ENCODE measurements around the gene PRC1. TPM values are rescaled to one million over a fixed set of nuclear protein-coding genes. Genes with fewer than 3 reads are reported as not detected.

PRC1 gene
- polyA plus RNA-seq, 1 donor (not counting 4 experiments of a cell fraction or from before 2014, with no cell fraction given), result 105 TPM

GRCh38 chr15:90945091-90945490, 49.2 kb downstream of the PRC1 start:
- no peak for TF ChIP-seq EZH2 (IDR thresholded peaks at IDR 0.05; ENCODE audit: low read length)
- TF ChIP-seq CTCF (optimal IDR thresholded peaks at IDR 0.05 in 1 of 3, IDR thresholded peaks at IDR 0.05 in 1 of 3, conservative IDR thresholded peaks at IDR 0.05 in 1 of 3; ENCODE audit: extremely low read depth in 1 of 3, insufficient read depth in 2 of 3, low read length in 3 of 3), result no peak
- peaks cover 4% of the 10 kb centered on the region for H3K4me1 ChIP-seq (ENCODE audit: control insufficient read depth, extremely low read depth, insufficient read depth, low read length)
- H3K4me3 ChIP-seq (ENCODE audit: control insufficient read depth in 2 of 3, extremely low read depth in 1 of 3, insufficient read depth in 2 of 3, low read depth in 1 of 3, low read length in 3 of 3), result no peak overlapping the region
- H4K20me1 ChIP-seq (ENCODE audit: control insufficient read depth, extremely low read depth, insufficient read depth, low read length), result no peaks in the 10 kb centered on the region
- DNase-seq (ENCODE audit: low read depth, low spot score) (no peak), FAIRE-seq (no peak)
- peaks cover 43 to 54% of the 10 kb centered on the region in 2 experiments for H3K36me3 ChIP-seq (ENCODE audit: control insufficient read depth in 2 of 2, extremely low read depth in 1 of 2, insufficient read depth in 2 of 2, low read length in 2 of 2)
- H3K9me1 ChIP-seq (ENCODE audit: control insufficient read depth, extremely low read depth, insufficient read depth, low read length), result no peaks in the 10 kb centered on the region
- H2AFZ ChIP-seq (ENCODE audit: control insufficient read depth, low read length), result no peak overlapping the region
- no peak overlapping the region for H3K4me2 ChIP-seq (ENCODE audit: control insufficient read depth, extremely low read depth, insufficient read depth, low read depth, low read length)
- H3K9me3 ChIP-seq (ENCODE audit: control insufficient read depth, low read depth, low read length), result no peaks in the 10 kb centered on the region
- dilution Hi-C loops (cut with MboI; ENCODE audit: extremely low pct_ligation_motif_present, low sequenced_read_pairs), result no loop called here
- H3K9ac ChIP-seq (ENCODE audit: control insufficient read depth, extremely low read depth, insufficient read depth, low read length), result no peak overlapping the region
- H3K27me3 ChIP-seq (ENCODE audit: control insufficient read depth, extremely low read depth, insufficient read depth, low read length), result no peaks in the 10 kb centered on the region
- H3K27ac ChIP-seq (ENCODE audit: control insufficient read depth, insufficient read depth, low read length), result no peak overlapping the region
- H3K79me2 ChIP-seq (ENCODE audit: control insufficient read depth, insufficient read depth, low read length), result no peaks in the 10 kb centered on the region

GRCh38 chr15:90942354-90943120, 51.8 kb downstream of the PRC1 start:
- H3K27me3 ChIP-seq (ENCODE audit: control insufficient read depth, extremely low read depth, insufficient read depth, low read length), result no peaks in the 10 kb centered on the region
- H3K27ac ChIP-seq (ENCODE audit: control insufficient read depth, insufficient read depth, low read length), result no peak overlapping the region
- FAIRE-seq (no peak), DNase-seq (ENCODE audit: low read depth, low spot score) (no peak)
- no peaks in the 10 kb centered on the region for H3K9me1 ChIP-seq (ENCODE audit: control insufficient read depth, extremely low read depth, insufficient read depth, low read length)
- no peak overlapping the region for H3K9ac ChIP-seq (ENCODE audit: control insufficient read depth, extremely low read depth, insufficient read depth, low read length)
- H4K20me1 ChIP-seq (ENCODE audit: control insufficient read depth, extremely low read depth, insufficient read depth, low read length), result no peaks in the 10 kb centered on the region
- no peaks in the 10 kb centered on the region for H3K4me1 ChIP-seq (ENCODE audit: control insufficient read depth, extremely low read depth, insufficient read depth, low read length)
- dilution Hi-C loops (cut with MboI; ENCODE audit: extremely low pct_ligation_motif_present, low sequenced_read_pairs), result no loop called here
- no peak overlapping the region for H2AFZ ChIP-seq (ENCODE audit: control insufficient read depth, low read length)
- H3K4me2 ChIP-seq (ENCODE audit: control insufficient read depth, extremely low read depth, insufficient read depth, low read depth, low read length), result no peak overlapping the region
- H3K4me3 ChIP-seq (ENCODE audit: control insufficient read depth in 2 of 3, extremely low read depth in 1 of 3, insufficient read depth in 2 of 3, low read depth in 1 of 3, low read length in 3 of 3), result no peak overlapping the region
- H3K79me2 ChIP-seq (ENCODE audit: control insufficient read depth, insufficient read depth, low read length), result peaks cover 2% of the 10 kb centered on the region
- TF ChIP-seq CTCF (optimal IDR thresholded peaks at IDR 0.05 in 1 of 3, IDR thresholded peaks at IDR 0.05 in 1 of 3, conservative IDR thresholded peaks at IDR 0.05 in 1 of 3; ENCODE audit: extremely low read depth in 1 of 3, insufficient read depth in 2 of 3, low read length in 3 of 3) (no peak), EZH2 (IDR thresholded peaks at IDR 0.05; ENCODE audit: low read length) (no peak)
- H3K36me3 ChIP-seq (ENCODE audit: control insufficient read depth in 2 of 2, extremely low read depth in 1 of 2, insufficient read depth in 2 of 2, low read length in 2 of 2), result peaks cover 43 to 55% of the 10 kb centered on the region in 2 experiments
- H3K9me3 ChIP-seq (ENCODE audit: control insufficient read depth, low read depth, low read length), result no peaks in the 10 kb centered on the region
